ENCODE data around the gene C1orf159. TPM values are rescaled to one million over a fixed set of nuclear protein-coding genes. Genes with fewer than 3 reads are reported as not detected.
"Not testable (repeated sequence)": the region's sequence is repeated elsewhere in the genome, so short reads cannot be mapped to it uniquely, and the experiment has no call there.

C1orf159 gene
- total RNA-seq, 1 donor from 2014 or later = 9.2 TPM

DNA sequence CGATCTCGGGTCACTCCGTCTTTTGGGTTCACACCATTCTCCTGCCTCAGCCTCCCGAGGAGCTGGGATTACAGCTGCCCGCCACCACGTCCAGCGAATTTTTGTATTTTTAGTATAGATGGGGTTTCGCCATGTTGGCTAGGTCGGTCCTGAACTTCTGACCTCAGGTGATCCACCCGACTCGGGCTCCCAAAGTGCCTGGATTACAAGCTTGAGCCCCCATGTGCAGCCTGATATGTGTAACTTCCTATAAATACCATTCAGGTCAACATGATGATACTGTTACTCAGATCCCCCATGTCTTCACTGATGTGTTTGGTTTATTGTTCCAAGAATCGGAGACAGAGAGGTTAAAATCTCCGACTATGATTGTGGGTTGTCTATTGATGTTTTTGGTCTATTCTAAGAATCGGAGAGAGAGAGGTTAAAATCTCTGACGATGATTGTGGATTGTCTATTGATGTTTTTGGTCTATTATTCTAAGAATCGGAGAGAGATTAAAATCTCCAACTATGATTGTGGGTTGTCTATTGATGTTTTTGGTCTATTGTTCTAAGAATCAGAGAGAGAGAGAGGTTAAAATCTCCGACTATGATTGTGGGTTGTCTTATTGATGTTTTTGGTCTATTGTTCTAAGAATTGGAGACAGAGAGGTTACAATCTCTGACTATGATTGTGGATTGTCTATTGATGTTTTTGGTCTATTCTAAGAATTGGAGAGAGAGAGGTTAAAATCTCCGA is 17.0 kb downstream of the C1orf159 start:
- no peak overlapping the region for H3K27ac Mint-ChIP-seq (ENCODE audit: unreplicated experiment)
- no peak overlapping the region for H3K4me3 Mint-ChIP-seq (ENCODE audit: unreplicated experiment)
- TF ChIP-seq, protein P1, sequence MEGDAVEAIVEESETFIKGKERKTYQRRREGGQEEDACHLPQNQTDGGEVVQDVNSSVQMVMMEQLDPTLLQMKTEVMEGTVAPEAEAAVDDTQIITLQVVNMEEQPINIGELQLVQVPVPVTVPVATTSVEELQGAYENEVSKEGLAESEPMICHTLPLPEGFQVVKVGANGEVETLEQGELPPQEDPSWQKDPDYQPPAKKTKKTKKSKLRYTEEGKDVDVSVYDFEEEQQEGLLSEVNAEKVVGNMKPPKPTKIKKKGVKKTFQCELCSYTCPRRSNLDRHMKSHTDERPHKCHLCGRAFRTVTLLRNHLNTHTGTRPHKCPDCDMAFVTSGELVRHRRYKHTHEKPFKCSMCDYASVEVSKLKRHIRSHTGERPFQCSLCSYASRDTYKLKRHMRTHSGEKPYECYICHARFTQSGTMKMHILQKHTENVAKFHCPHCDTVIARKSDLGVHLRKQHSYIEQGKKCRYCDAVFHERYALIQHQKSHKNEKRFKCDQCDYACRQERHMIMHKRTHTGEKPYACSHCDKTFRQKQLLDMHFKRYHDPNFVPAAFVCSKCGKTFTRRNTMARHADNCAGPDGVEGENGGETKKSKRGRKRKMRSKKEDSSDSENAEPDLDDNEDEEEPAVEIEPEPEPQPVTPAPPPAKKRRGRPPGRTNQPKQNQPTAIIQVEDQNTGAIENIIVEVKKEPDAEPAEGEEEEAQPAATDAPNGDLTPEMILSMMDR (IDR thresholded peaks at IDR 0.05) = no peak
- H3K36me3 Mint-ChIP-seq (ENCODE audit: low read depth) = peaks cover 9% of the 10 kb centered on the region
- no peaks in the 10 kb centered on the region for H3K27me3 Mint-ChIP-seq (ENCODE audit: low read depth)
- DNase-seq (ENCODE audit: low spot score) = peak; percentile 32
- no peaks in the 10 kb centered on the region for H3K4me1 Mint-ChIP-seq (ENCODE audit: low read depth)
- peaks cover 13% of the 10 kb centered on the region for H3K9me3 Mint-ChIP-seq (ENCODE audit: low read depth)

DNA sequence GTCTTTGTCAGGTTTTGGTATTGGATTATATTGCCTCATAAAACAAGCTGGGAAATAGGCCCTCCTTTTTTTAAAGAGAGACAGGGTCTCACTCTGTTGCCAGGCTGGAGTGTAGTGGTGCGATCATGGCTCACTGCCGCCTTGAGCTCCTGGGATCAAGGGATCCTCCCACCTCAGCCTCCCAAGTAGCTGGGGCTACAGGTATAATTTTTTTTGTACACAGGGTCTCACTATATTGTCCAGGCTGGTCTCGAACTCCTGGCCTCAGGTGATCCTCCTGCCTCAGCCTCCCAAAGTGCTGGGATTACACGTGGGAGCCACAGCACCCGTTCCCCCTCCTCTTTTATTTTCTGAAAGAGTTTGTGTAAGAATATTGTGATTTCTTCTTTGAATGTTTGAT is 19.8 kb downstream of the C1orf159 start:
- H3K4me3 Mint-ChIP-seq (ENCODE audit: unreplicated experiment); H3K4me1 Mint-ChIP-seq (ENCODE audit: low read depth); H3K36me3 Mint-ChIP-seq (ENCODE audit: low read depth); H3K27me3 Mint-ChIP-seq (ENCODE audit: low read depth); H3K27ac Mint-ChIP-seq (ENCODE audit: unreplicated experiment): not testable (repeated sequence)
- peak; percentile 11 for DNase-seq (ENCODE audit: low spot score)
- peaks cover 13% of the 10 kb centered on the region for H3K9me3 Mint-ChIP-seq (ENCODE audit: low read depth)

DNA sequence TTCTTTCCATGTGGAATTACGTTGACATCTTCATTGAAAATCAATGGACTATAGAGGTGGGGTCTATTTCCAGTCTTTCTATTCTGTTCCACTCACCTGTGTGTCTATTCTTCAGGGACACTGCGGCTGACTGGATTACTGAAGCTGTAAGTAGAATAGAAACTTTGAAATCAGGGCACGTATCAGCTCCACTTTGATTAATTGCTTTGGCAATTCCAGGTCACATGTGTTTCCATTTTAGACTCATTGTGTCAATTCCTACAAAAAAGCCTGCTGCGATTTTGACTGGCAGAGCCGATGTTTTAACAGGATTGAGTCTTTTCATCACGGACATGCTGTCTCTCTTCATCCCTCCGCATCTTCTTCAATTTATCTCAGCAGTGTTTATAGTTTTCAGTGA is 20.9 kb downstream of the C1orf159 start:
- Mint-ChIP-seq H3K4me3 (ENCODE audit: unreplicated experiment) (no peak overlapping the region), H3K36me3 (ENCODE audit: low read depth) (peaks cover 1% of the 10 kb centered on the region), H3K27me3 (ENCODE audit: low read depth) (no peaks in the 10 kb centered on the region), H3K27ac (ENCODE audit: unreplicated experiment) (no peak overlapping the region), H3K4me1 (ENCODE audit: low read depth) (no peaks in the 10 kb centered on the region), H3K9me3 (ENCODE audit: low read depth) (peaks cover 6% of the 10 kb centered on the region)
- TF ChIP-seq, protein P1 (IDR thresholded peaks at IDR 0.05) = no peak
- no peak for DNase-seq (ENCODE audit: low spot score)

DNA sequence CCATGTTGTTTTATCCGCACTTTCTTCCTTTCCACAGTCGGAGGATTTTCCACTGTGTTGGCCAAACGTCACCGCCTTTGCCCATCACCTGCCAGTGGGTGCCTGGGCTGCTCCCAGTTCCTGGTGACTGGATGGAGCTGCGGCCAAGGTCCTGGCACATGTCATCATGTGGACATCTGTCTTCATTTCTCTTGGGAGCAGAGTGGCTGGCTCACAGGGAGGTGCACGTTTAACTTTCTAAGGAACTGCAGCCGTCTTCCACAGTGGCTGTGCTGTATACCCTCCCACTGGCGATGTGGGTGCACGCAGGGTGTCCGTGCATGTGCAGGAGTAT is 22.3 kb downstream of the C1orf159 start:
- Mint-ChIP-seq H3K27me3 (ENCODE audit: low read depth) (no peaks in the 10 kb centered on the region), H3K4me3 (ENCODE audit: unreplicated experiment) (no peak overlapping the region), H3K27ac (ENCODE audit: unreplicated experiment) (no peak overlapping the region), H3K9me3 (ENCODE audit: low read depth) (no peaks in the 10 kb centered on the region), H3K36me3 (ENCODE audit: low read depth) (peaks cover 1% of the 10 kb centered on the region), H3K4me1 (ENCODE audit: low read depth) (no peaks in the 10 kb centered on the region)
- DNase-seq (ENCODE audit: low spot score) = peak; percentile 64
- TF ChIP-seq, protein P1 (IDR thresholded peaks at IDR 0.05) = no peak

DNA sequence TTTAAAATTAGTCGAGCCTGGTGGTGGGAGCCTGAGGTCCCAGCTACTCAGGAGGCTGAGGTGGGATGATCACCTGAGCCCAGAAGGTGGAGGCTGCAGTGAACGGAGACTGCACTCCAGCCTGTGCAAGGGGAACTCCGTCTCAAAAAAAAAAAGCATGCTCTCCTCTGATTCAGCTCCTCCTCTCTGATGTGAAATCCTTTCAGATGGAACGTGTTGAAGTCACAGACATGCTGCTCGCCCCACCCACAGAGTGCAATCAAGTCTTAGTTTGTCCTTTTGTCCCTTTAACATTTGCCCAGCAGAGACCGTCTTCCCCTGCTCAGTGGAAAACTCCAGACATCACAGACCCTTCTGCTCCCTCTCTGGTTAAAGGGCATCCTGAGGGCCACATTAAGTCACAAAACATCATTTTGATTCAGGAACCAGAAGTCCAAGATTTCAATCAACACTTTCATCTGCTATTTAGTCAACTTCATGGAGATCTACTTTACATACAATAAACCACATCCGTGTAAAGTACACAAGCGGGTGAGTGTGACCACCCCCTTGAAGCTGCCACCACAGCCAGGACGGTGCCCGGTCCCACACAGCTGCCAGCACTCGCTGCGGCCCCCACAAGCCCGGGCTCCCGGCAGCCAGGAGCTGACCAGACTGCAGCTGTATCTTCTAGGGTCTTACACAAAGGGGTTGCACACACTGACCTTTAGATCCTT is 22.8 kb downstream of the C1orf159 start:
- TF ChIP-seq, protein P1 (IDR thresholded peaks at IDR 0.05) = no peak
- no peaks in the 10 kb centered on the region for H3K27me3 Mint-ChIP-seq (ENCODE audit: low read depth)
- H3K4me1 Mint-ChIP-seq (ENCODE audit: low read depth) = no peaks in the 10 kb centered on the region
- no peak overlapping the region for H3K27ac Mint-ChIP-seq (ENCODE audit: unreplicated experiment)
- DNase-seq (ENCODE audit: low spot score) = peak; percentile 12
- peaks cover 1% of the 10 kb centered on the region for H3K36me3 Mint-ChIP-seq (ENCODE audit: low read depth)
- no peak overlapping the region for H3K4me3 Mint-ChIP-seq (ENCODE audit: unreplicated experiment)
- no peaks in the 10 kb centered on the region for H3K9me3 Mint-ChIP-seq (ENCODE audit: low read depth)
